BE2C (cell line): ENCODE measurements around the gene NLN.

Experiments used
- DNase-seq: peaks from one replicate; pipeline ENCODE4 v3.0.0-alpha.2; 2020
- H3K27me3 ChIP-seq: fragments of 250-450 bp; sonication (Bioruptor Pico); 2 replicates; pipeline ENCODE4 v1.5.1; 2020; ENCODE audit warnings: mild to moderate bottlenecking
- H3K36me3 ChIP-seq: fragments of 250-450 bp; sonication (Bioruptor Pico); 2 replicates; pipeline ENCODE4 v1.5.1; 2020; ENCODE audit warnings: mild to moderate bottlenecking
- H3K4me1 ChIP-seq: fragments of 250-450 bp; sonication (Bioruptor Pico); 2 replicates; pipeline ENCODE4 v1.5.1; 2020
- H3K4me3 ChIP-seq: 2 replicates; pipeline ENCODE4 v1.5.1; 2011; ENCODE audit warnings: low read depth, low read length
- H3K9me3 ChIP-seq: fragments of 250-450 bp; sonication (Bioruptor Pico); 2 replicates; pipeline ENCODE4 v1.5.1; 2020
- TF ChIP-seq, protein P1 (sequence below): IDR thresholded peaks from 2 replicates; pipeline ENCODE4 v1.5.1; 2012; ENCODE audit warnings: mild to moderate bottlenecking, low read depth, low read length

NLN gene

DNA sequence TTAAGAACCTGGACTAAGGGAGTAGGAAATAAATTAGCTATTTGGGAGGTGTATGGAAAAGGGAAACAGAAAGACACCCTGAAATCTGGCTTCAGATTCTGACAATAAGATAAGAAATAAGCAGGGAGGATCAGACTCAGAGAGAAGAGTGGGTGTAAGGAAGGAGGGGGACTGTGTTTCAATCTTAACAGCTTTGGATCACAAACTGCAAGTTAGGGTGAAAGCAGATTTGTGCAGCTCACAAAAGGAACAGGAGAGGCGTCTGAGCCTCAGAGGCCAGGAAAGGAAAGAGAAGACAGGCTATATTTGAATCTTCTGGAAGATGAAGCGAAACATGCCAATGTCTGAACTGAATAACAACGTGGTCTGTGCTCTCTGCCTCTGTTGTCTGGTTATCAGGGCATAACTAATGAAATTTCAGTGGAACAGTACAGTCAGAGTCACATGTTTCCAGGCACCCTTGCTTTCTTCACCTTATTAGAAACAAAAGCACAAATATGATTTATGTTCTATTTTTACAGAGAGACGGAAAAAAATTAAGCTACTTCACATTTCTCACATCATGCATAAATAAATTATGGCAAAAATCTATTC is 26.7 kb upstream of the NLN start:
- H3K4me3 ChIP-seq, result no peak overlapping the region
- H3K4me1 ChIP-seq, result peaks cover 14% of the 10 kb centered on the region
- peaks cover 7% of the 10 kb centered on the region for H3K36me3 ChIP-seq
- peak; percentile 35 for DNase-seq
- TF ChIP-seq, protein P1, sequence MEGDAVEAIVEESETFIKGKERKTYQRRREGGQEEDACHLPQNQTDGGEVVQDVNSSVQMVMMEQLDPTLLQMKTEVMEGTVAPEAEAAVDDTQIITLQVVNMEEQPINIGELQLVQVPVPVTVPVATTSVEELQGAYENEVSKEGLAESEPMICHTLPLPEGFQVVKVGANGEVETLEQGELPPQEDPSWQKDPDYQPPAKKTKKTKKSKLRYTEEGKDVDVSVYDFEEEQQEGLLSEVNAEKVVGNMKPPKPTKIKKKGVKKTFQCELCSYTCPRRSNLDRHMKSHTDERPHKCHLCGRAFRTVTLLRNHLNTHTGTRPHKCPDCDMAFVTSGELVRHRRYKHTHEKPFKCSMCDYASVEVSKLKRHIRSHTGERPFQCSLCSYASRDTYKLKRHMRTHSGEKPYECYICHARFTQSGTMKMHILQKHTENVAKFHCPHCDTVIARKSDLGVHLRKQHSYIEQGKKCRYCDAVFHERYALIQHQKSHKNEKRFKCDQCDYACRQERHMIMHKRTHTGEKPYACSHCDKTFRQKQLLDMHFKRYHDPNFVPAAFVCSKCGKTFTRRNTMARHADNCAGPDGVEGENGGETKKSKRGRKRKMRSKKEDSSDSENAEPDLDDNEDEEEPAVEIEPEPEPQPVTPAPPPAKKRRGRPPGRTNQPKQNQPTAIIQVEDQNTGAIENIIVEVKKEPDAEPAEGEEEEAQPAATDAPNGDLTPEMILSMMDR, result no peak
- no peaks in the 10 kb centered on the region for H3K27me3 ChIP-seq
- H3K9me3 ChIP-seq, result no peaks in the 10 kb centered on the region

DNA sequence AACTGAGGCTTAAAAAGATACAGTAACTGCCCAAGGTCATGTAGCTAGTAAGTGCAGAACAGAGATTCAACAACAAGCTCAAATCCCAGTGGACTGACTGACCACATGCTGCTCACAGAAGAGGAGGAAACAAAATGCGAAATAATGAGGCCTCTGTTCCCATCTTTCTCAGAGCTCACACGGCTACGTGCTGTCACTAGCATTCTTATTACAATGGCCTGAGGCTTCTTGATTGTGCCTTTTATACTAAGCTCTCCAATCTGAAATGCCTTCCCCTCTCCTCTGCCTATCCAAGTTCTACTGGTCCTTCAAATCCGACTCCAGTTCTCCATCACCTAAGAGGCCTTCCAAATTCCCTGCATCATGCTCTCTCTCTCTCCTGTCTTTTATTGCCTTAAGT is 26.1 kb upstream of the NLN start:
- H3K27me3 ChIP-seq, result no peaks in the 10 kb centered on the region
- H3K4me3 ChIP-seq, result no peak overlapping the region
- H3K9me3 ChIP-seq, result no peaks in the 10 kb centered on the region
- peaks cover 5% of the 10 kb centered on the region for H3K36me3 ChIP-seq
- H3K4me1 ChIP-seq, result peaks cover 14% of the 10 kb centered on the region
- peak; percentile 9 for DNase-seq
- TF ChIP-seq, protein P1, result no peak

DNA sequence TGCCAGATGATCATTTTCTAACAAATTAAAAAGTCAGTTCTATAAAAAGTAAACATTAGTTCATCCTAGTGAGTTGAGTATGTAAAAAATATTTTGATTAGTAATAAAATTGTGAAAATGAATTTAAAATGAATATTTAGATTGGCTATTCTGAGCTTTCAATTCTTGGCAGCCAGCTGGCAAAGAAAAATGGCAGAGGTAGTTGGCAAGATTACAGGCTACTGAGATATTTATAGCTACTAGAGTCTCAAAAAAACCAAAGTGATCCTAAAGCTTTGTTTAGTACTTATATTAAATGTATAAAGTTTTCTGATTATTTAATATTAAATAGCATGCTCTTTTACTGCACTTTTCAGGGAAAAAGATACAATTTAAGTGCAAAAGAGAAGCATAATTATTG is 25.1 kb upstream of the NLN start:
- Histone ChIP-seq H3K27me3 (no peaks in the 10 kb centered on the region), H3K9me3 (no peaks in the 10 kb centered on the region), H3K4me1 (peaks cover 14% of the 10 kb centered on the region), H3K36me3 (peaks cover 5% of the 10 kb centered on the region), H3K4me3 (no peak overlapping the region)
- TF ChIP-seq, protein P1, result no peak
- DNase-seq, result no peak

DNA sequence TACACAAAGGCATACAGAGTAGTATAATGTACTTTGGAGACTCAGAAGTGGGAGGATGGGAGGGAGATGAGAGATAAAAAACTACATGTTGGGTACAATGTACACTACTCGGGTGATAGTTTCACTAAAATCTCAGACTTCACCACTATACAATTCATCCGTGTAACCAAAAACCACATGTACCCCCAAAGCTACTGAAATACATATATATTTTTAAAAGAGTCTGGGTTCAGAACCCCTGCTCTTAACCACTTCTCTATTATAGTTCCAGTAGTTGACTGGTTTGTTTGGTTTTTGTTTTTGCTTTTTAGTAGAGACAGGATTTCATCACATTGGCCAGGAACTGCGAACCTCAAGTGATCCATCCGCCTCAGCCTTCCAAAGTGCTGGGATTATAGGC is 22.7 kb upstream of the NLN start:
- Histone ChIP-seq H3K27me3 (no peaks in the 10 kb centered on the region), H3K4me1 (peaks cover 14% of the 10 kb centered on the region), H3K4me3 (no peak overlapping the region), H3K9me3 (no peaks in the 10 kb centered on the region), H3K36me3 (peaks cover 11% of the 10 kb centered on the region)
- TF ChIP-seq, protein P1, result no peak
- no peak for DNase-seq

DNA sequence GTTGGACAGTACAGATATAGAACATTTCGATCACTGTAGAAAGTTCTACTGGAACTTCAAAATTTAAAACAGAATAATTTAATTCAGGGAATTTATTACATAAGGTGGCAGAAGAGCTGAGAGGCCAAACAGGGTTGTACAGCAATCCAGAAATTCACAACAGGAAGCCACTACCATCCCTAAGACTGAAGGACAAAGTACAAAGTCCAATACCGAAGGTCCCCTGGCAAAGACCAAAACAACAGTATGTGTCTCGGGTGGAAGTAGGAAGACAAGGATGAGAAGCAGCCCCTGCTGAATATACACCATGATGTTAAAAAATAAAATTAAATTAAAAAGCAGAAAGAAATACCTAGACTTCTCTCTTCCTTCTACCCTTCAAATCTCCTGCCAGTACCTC is 20.0 kb upstream of the NLN start:
- TF ChIP-seq, protein P1, result no peak
- Histone ChIP-seq H3K9me3 (no peaks in the 10 kb centered on the region), H3K4me3 (no peak overlapping the region), H3K27me3 (no peaks in the 10 kb centered on the region), H3K36me3 (peaks cover 11% of the 10 kb centered on the region), H3K4me1 (peaks cover 3% of the 10 kb centered on the region)
- no peak for DNase-seq

DNA sequence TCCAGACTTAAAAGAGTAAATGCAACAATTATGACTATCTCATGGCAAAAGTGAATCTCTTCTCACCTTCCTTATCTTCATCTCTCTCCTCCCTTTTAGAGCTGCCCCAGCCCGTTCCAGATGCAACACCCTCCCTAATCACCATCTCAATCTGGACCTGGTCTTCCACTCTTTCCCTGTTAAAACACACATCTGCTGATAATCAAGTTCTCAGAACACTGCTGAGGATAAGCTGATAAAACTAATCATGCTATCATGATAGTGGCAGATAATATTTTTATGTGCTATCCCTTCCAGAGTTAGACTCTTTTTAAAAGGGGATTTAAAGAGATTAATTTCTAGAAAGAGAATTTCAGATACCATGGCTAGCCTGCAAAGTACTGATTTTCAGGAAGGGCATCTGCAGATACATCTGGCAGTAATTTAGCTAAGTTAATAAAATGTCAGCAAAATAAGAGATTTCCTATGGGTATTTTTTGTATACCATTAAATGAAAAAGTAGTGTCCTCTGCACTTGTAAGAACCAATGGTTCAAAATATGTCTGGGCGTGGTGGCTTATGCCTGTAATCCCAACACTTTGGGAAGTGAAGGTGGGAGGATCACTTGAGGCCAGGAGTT is 17.3 kb upstream of the NLN start:
- H3K4me1 ChIP-seq, result peaks cover 3% of the 10 kb centered on the region
- H3K4me3 ChIP-seq, result no peak overlapping the region
- DNase-seq, result no peak
- TF ChIP-seq, protein P1, result no peak
- H3K27me3 ChIP-seq, result no peaks in the 10 kb centered on the region
- H3K9me3 ChIP-seq, result no peaks in the 10 kb centered on the region
- peaks cover 5% of the 10 kb centered on the region; the same call in 1 of the 2 replicates for H3K36me3 ChIP-seq
